Astrocyte (in vitro differentiated cells and primary cell): ENCODE measurements around the gene IRF4. TPM values are rescaled to one million over a fixed set of nuclear protein-coding genes. Genes with fewer than 3 reads are reported as not detected.

ENCODE experiments used
- DNase-seq: peaks from one replicate; pipeline ENCODE4 v3.0.0-alpha.2; 2010; ENCODE audit warnings: low read depth
- FAIRE-seq: peaks from 2 replicates; lab custom pipeline; 2011; peaks lifted over from hg19 to GRCh38; lab: Jason Lieb, UNC
- H2AFZ ChIP-seq: 2 replicates; pipeline ENCODE4 v1.6.0; 2012; ENCODE audit warnings: low read depth, low read length, inconsistent platforms
- H3K27ac ChIP-seq: 2 replicates; pipeline ENCODE4 v1.5.1; 2011; ENCODE audit warnings: low read depth, low read length, inconsistent platforms
- H3K27me3 ChIP-seq: 2 replicates; pipeline ENCODE4 v1.6.0; 2011; ENCODE audit warnings: low read length, inconsistent platforms; ENCODE audit not compliant: insufficient read depth
- H3K36me3 ChIP-seq: 2 replicates; pipeline ENCODE4 v1.5.1; 2011; ENCODE audit warnings: low read length, inconsistent platforms; ENCODE audit not compliant: insufficient read depth
- H3K4me1 ChIP-seq: 2 replicates; pipeline ENCODE4 v1.5.1; 2011; ENCODE audit warnings: low read length, inconsistent platforms; ENCODE audit not compliant: insufficient read depth
- H3K4me2 ChIP-seq: 2 replicates; pipeline ENCODE4 v1.6.0; 2012; ENCODE audit warnings: low read length, inconsistent platforms
- H3K4me3 ChIP-seq: 2 replicates; pipeline ENCODE4 v1.5.1; 2011; ENCODE audit warnings: low read depth, mild to moderate bottlenecking, low read length, inconsistent platforms; ENCODE audit not compliant: insufficient read depth
- H3K79me2 ChIP-seq: 2 replicates; pipeline ENCODE4 v1.6.0; 2012; ENCODE audit warnings: mild to moderate bottlenecking, low read length, inconsistent platforms; ENCODE audit not compliant: insufficient read depth
- H3K9ac ChIP-seq: 2 replicates; pipeline ENCODE4 v1.6.0; 2012; ENCODE audit warnings: mild to moderate bottlenecking, low read length, inconsistent platforms
- H3K9me3 ChIP-seq: 2 replicates; pipeline ENCODE4 v1.5.1; 2012; ENCODE audit warnings: low read depth, mild to moderate bottlenecking, low read length, inconsistent platforms; ENCODE audit not compliant: insufficient read depth
- H4K20me1 ChIP-seq: 2 replicates; pipeline ENCODE4 v1.6.0; 2012; ENCODE audit warnings: low read length, inconsistent platforms; ENCODE audit not compliant: insufficient read depth
- H3K27ac Mint-ChIP-seq: one replicate; pipeline ENCODE4 v1.8.0; 2021; ENCODE audit warnings: mild to moderate bottlenecking, mixed read lengths; ENCODE audit not compliant: unreplicated experiment
- H3K27me3 Mint-ChIP-seq: one replicate; pipeline ENCODE4 v1.8.0; 2021; ENCODE audit warnings: low read depth, mixed read lengths; ENCODE audit not compliant: unreplicated experiment
- H3K36me3 Mint-ChIP-seq: one replicate; pipeline ENCODE4 v1.8.0; 2021; ENCODE audit warnings: low read depth, mixed read lengths; ENCODE audit not compliant: unreplicated experiment
- H3K4me1 Mint-ChIP-seq: one replicate; pipeline ENCODE4 v1.8.0; 2021; ENCODE audit warnings: low read depth, mixed read lengths; ENCODE audit not compliant: unreplicated experiment
- H3K4me3 Mint-ChIP-seq: one replicate; pipeline ENCODE4 v1.8.0; 2021; ENCODE audit warnings: mild to moderate bottlenecking, moderate library complexity, mixed read lengths; ENCODE audit not compliant: unreplicated experiment
- H3K9me3 Mint-ChIP-seq: one replicate; pipeline ENCODE4 v1.8.0; 2021; ENCODE audit warnings: mild to moderate bottlenecking, mixed read lengths; ENCODE audit not compliant: unreplicated experiment
- EZH2 ChIP-seq: IDR thresholded peaks from 2 replicates; pipeline ENCODE4 v1.6.1; 2012; ENCODE audit warnings: mild to moderate bottlenecking, low read length, inconsistent platforms; ENCODE audit not compliant: insufficient read depth
- total RNA-seq: library from RNA; stranded (reverse); gene quantifications from 2 replicates; pipeline ENCODE4 v1.2.1, GENCODE V29; 2021
- TF ChIP-seq, protein P1 (sequence below): IDR thresholded peaks from 2 replicates; pipeline ENCODE4 v1.5.1; 2011; ENCODE audit warnings: low read depth, mild to moderate bottlenecking, inconsistent platforms, low read length, moderate library complexity; ENCODE audit not compliant: insufficient read depth

IRF4 gene
- total RNA-seq, 1 donor from 2014 or later: 0.30 TPM

DNA sequence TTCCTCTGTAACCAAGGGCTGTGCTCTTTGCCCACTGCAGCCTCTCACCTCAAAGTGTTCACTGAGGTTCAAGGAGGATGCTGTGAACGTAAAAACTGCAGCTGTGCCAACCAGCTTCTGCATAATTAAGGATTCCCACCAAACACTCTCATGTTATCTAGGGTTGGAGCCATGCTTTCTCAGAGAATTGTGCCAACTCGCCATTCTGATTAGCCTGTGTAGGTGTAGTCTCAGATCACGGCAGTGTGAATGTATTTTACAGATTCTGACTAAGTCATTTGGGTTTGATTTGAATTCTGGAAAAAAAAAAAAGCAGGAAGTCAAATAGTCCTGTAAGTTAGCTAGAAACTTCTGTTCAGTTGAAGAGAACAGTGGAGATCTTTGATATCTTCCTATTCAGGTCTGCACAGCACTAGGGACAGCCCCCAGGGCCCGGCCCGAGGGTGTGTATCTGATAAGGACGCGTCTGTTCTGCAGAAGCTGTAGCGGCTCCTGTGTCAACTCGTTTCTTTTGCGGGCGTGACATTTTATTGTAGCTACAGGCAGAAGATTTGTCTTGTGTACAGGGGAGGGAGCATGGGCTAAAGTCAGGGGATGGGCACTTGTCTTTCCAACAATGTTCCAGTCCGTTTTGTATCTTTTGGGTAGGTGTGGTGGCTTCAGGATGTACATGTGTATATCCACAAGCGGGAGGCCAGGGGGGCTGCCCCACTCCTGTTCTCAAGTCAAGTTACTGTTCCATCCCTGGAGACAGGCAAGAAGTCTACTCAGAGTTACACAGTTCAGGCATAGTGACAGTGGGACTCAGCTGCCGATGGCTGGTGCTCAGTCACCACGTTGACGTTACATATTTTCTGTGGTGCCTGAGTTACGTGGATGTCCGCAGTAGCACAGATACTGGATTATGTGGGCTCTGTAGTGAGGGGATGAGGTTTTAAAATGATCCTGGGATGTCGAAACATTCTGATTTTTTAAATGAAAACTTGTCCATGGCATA is 12.4 kb downstream of the IRF4 start:
- TF ChIP-seq EZH2: no peak
- TF ChIP-seq, protein P1, sequence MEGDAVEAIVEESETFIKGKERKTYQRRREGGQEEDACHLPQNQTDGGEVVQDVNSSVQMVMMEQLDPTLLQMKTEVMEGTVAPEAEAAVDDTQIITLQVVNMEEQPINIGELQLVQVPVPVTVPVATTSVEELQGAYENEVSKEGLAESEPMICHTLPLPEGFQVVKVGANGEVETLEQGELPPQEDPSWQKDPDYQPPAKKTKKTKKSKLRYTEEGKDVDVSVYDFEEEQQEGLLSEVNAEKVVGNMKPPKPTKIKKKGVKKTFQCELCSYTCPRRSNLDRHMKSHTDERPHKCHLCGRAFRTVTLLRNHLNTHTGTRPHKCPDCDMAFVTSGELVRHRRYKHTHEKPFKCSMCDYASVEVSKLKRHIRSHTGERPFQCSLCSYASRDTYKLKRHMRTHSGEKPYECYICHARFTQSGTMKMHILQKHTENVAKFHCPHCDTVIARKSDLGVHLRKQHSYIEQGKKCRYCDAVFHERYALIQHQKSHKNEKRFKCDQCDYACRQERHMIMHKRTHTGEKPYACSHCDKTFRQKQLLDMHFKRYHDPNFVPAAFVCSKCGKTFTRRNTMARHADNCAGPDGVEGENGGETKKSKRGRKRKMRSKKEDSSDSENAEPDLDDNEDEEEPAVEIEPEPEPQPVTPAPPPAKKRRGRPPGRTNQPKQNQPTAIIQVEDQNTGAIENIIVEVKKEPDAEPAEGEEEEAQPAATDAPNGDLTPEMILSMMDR: no peak
- Histone ChIP-seq H3K4me3 (no peak overlapping the region), H3K4me2 (no peak overlapping the region), H3K36me3 (no peaks in the 10 kb centered on the region), H3K9ac (no peak overlapping the region), H2AFZ (no peak overlapping the region), H3K4me1 (no peaks in the 10 kb centered on the region), H3K79me2 (no peaks in the 10 kb centered on the region), H3K27me3 (peaks cover 7% of the 10 kb centered on the region), H3K9me3 (no peaks in the 10 kb centered on the region), H4K20me1 (no peaks in the 10 kb centered on the region), H3K27ac (no peak overlapping the region)
- Mint-ChIP-seq H3K27ac (no peak overlapping the region), H3K9me3 (peaks cover 42% of the 10 kb centered on the region), H3K36me3 (peaks cover 4% of the 10 kb centered on the region), H3K4me3 (no peak overlapping the region), H3K27me3 (peaks cover 38% of the 10 kb centered on the region), H3K4me1 (no peaks in the 10 kb centered on the region)
- FAIRE-seq: no peak
- DNase-seq: no peak

DNA sequence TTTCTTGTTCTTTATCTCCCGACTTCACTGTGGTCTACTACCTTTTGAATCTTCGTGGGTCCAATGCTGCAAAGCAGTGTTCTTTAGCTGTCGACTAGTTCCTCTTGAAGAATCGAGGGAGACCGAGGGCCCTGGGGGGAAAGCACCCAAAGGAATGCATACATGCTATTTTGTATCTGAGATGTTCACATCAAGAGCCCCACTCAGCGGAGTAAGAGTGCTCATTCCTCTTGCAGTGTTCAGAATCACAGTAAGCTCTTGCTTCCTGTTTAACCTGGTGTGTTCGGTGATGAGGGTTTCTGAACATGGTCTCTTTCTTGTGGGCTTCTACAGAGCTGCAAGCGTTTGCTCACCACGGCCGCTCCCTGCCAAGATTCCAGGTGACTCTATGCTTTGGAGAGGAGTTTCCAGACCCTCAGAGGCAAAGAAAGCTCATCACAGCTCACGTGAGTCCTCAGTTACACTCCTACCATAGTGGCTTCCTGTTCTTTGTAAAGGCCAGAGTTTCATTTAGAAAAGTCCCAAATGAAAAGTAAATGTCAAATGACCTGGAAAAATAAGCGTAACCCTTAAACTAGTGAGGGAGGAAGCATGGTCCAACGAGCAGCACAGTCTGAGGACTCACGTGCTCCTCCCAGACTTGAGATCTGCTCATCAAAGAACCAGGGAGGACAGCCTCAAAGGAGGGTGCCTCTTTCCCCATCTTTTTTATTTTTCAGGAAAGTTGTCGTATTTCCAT is 13.3 kb downstream of the IRF4 start:
- H3K27ac ChIP-seq: no peak overlapping the region
- no peaks in the 10 kb centered on the region for H3K4me1 ChIP-seq
- H3K27me3 Mint-ChIP-seq: peaks cover 33% of the 10 kb centered on the region
- peaks cover 5% of the 10 kb centered on the region for H3K27me3 ChIP-seq
- H3K79me2 ChIP-seq: no peaks in the 10 kb centered on the region
- TF ChIP-seq, protein P1: no peak
- TF ChIP-seq EZH2: no peak
- no peak overlapping the region for H3K4me2 ChIP-seq
- H3K36me3 Mint-ChIP-seq: peaks cover 4% of the 10 kb centered on the region
- no peaks in the 10 kb centered on the region for H3K9me3 ChIP-seq
- H3K4me3 Mint-ChIP-seq: no peak overlapping the region
- no peaks in the 10 kb centered on the region for H4K20me1 ChIP-seq
- H3K27ac Mint-ChIP-seq: no peak overlapping the region
- no peak for FAIRE-seq
- H2AFZ ChIP-seq: no peak overlapping the region
- H3K4me1 Mint-ChIP-seq: no peaks in the 10 kb centered on the region
- H3K36me3 ChIP-seq: no peaks in the 10 kb centered on the region
- no peak overlapping the region for H3K9ac ChIP-seq
- no peak overlapping the region for H3K4me3 ChIP-seq
- H3K9me3 Mint-ChIP-seq: peaks cover 42% of the 10 kb centered on the region
- DNase-seq: no peak
